ENCODE data around the gene KLHDC2.
"Not testable (repeated sequence)": the region's sequence is repeated elsewhere in the genome, so short reads cannot be mapped to it uniquely, and the experiment has no call there.

KLHDC2 gene

DNA sequence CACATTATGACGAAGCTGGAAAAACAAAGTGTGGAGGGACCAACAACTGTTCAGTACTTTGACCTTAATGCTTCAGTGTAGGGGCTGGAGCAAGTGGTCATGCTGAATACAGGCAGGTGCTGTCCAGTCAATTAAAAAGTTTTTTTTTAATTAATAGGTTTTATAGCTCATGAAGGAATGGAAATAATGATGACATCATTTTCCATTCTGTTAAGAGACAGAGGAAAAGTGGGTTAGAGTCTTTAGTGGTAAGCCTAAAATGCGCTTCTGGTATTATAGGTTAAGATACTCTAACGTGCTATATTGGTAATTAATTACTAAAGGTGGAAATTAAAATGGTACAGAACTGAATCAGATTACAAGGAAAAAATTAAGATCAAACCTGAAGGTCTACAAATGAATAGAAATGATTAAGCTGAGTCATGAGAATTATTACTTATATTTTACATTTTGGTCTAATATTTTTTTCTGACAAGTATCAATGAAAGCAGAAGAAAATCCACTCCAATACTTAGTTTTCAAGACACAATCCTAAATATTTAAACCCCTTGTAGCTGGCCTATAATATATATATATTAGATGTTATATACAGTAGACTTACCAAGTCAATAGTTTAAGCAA lies 15.6 kb downstream of the KLHDC2 start:
- no peak for DNase-seq

DNA sequence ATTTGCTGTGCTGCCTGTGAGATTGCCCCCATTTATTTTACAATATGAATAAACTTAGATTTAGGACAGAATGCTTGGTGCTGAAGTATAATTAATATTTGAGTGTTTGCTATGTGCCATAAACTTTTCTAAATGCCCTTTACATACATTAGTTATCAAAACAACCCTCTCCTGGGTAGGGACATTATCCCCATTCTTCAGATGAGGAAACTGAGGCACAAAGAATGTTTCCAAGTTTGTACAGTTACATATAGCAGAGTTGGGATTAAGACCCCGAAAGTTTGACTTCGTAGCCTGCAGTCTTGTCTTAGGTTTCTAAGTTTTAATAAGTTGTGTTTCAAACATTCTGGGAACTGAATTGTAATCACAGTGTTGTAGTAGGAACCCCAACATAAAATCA lies 18.4 kb downstream of the KLHDC2 start:
- DNase-seq, result no peak

DNA sequence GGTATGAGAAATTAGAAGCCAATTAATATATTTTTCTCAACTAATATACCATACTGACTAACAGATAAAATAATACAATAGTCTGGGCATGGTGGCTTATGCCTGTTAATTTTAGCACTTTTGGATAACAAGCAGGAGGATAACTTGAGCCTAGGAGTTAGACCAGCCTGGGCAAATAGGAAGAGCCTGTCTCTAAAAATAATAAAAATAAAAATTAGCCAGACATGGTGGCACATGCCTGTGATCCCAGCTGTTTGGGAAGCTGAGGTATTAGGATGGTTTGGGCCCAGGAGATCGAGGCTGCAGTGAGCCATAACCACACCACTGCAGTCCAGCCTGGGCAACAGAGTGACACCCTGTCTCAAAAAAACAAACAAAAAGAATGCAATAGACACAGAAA lies 24.7 kb downstream of the KLHDC2 start:
- no peak for DNase-seq

- DNase-seq, result no peak
These were observed 28.1 kb downstream of the KLHDC2 start for GRCh38 chr14:49796025-49796424.

DNA sequence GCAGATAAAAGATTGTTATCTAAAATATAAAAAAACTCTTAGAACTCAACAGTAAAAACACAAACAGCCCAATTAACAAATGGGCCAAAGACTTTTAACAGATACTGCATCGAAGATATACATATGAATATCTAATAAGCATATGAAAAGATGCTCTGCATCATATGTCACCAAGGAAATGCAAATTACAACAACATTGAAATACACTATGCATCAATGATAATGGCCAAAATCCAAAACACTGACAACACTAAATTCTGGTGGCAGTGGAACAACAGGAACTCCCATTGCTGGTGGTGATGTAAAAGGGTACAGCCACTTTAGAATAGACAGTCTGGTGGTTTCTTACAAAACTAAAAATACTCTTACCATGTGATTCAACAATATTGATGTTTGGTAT lies 40.8 kb downstream of the KLHDC2 start:
- DNase-seq, result no peak

DNA sequence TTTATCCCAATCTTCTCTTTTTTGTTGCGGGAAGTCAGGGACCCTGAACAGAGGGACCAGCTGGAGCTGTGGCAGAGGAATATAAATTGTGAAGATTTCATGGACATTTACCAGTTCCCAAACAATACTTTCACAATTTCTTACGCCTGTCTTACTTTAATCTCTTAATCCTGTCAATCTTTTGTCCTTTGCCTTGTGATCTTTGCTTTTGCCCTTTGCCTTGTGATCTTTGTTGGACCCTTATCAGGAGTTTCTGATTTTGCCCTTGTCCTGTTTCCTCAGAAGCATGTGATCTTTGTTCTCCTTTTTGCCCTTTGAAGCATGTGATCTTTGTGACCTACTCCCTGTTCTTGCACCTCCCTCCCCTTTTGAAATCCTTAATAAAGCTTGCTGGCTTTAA lies 48.2 kb downstream of the KLHDC2 start:
- not testable (repeated sequence) for DNase-seq

- no peak for DNase-seq
These were observed 48.9 kb downstream of the KLHDC2 start for GRCh38 chr14:49816844-49817243.

GRCh38 chr14:49820176-49820575 lies 52.2 kb downstream of the KLHDC2 start:
- DNase-seq, result no peak

DNA sequence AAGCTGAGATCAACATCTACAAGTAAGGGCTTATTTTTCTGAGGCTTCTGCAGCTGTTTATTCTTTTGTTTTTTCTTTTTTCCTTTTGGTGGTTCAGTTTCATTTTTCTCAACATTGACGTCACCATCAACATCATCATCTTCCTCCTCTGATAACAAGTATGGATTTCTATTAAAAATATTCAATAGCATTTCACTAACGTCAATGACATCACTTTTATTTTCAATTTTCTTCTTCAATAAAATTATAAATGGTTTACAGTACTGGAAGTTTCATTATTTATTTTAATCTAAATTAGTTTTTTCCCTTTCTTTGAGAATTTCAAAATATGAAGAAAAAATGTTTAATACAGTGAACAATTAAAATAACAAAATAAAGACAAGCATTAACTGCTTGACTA lies 60.7 kb downstream of the KLHDC2 start:
- DNase-seq, result no peak

All from SW 1271 (cell line).